Smooth muscle cell (in vitro differentiated cells): ENCODE data around the gene GALNT2. TPM values are rescaled to one million over a fixed set of nuclear protein-coding genes. Genes with fewer than 3 reads are reported as not detected.

Source experiments
- DNase-seq: peaks from one replicate; lab custom pipeline; 2025; ENCODE audit not compliant: unreplicated experiment; lab: John Stamatoyannopoulos, UW
- H2AFZ ChIP-seq: fragments of 200-600 bp; sonication (generic); 2 replicates; pipeline ENCODE4 v1.6.0; 2016; ENCODE audit warnings: antibody characterized with exemption, low read depth, mild to moderate bottlenecking
- H3F3A ChIP-seq: fragments of 200-600 bp; sonication (generic); 2 replicates; pipeline ENCODE4 v1.6.0; 2017; ENCODE audit warnings: antibody characterized with exemption, low read depth
- H3K27ac ChIP-seq: fragments of 200-600 bp; sonication (generic); 2 replicates; pipeline ENCODE4 v1.5.1; 2016; ENCODE audit warnings: low read depth, mild to moderate bottlenecking
- H3K27me3 ChIP-seq: fragments of 200-600 bp; sonication (generic); 2 replicates; pipeline ENCODE4 v1.6.1; 2016; ENCODE audit warnings: low read depth, mild to moderate bottlenecking
- H3K36me3 ChIP-seq: fragments of 200-600 bp; sonication (generic); 2 replicates; pipeline ENCODE4 v1.5.1; 2016; ENCODE audit warnings: low read depth
- H3K4me1 ChIP-seq: fragments of 200-600 bp; sonication (generic); 2 replicates; pipeline ENCODE4 v1.5.1; 2016; ENCODE audit warnings: low read depth
- H3K4me2 ChIP-seq: fragments of 200-600 bp; sonication (generic); 2 replicates; pipeline ENCODE4 v1.6.0; 2016; ENCODE audit warnings: mild to moderate bottlenecking
- H3K4me3 ChIP-seq: fragments of 200-600 bp; sonication (generic); 2 replicates; pipeline ENCODE4 v1.5.1; 2016; ENCODE audit warnings: mild to moderate bottlenecking
- H3K79me2 ChIP-seq: fragments of 200-600 bp; sonication (generic); 2 replicates; pipeline ENCODE4 v1.6.0; 2016; ENCODE audit warnings: low read depth, mild to moderate bottlenecking
- H3K9ac ChIP-seq: fragments of 200-600 bp; sonication (generic); 2 replicates; pipeline ENCODE4 v1.6.0; 2016; ENCODE audit warnings: low read depth
- H3K9me3 ChIP-seq: fragments of 200-600 bp; sonication (generic); replicated peaks from 2 replicates; pipeline ENCODE4 v1.5.1; 2016; ENCODE audit warnings: low read depth
- H4K20me1 ChIP-seq: fragments of 200-600 bp; sonication (generic); 2 replicates; pipeline ENCODE4 v1.6.0; 2016; ENCODE audit warnings: low read depth
- CTCF ChIP-seq: fragments of 200-600 bp; sonication (generic); IDR thresholded peaks from 2 replicates; pipeline ENCODE4 v1.5.1; 2017; ENCODE audit warnings: borderline replicate concordance, mild to moderate bottlenecking, antibody characterized with exemption; ENCODE audit not compliant: insufficient read depth, poor library complexity, severe bottlenecking
- WGBS: methylation state at CpG from one replicate; pipeline ENCODE4 v1.1.7; 2016; ENCODE audit warnings: low lambda C conversion rate; 5-methylcytosine and 5-hydroxymethylcytosine counted together
- polyA plus RNA-seq: library from polyadenylated mRNA; unstranded; fragments of >200 nt; fragmentation: Nextera tagmentation; extraction: Ambion mirVana; gene quantifications from 2 replicates; pipeline ENCODE4 v1.2.1, GENCODE V29; 2016
- total RNA-seq: library from RNA; depleted of rRNA; stranded (reverse); fragments of >200 nt; gene quantifications from 2 replicates; pipeline ENCODE4 v1.2.3, GENCODE V29; 2014

The GALNT2 gene
- total and polyA plus RNA-seq, 2 experiments from 2014 or later = 76.4 to 152 TPM

- no peak for TF ChIP-seq CTCF
- DNase-seq = no peak
- no peaks in the 10 kb centered on the region for H3K36me3 ChIP-seq
- WGBS = 23% methylated on average over 4 of the region's 4 CpGs
- H3F3A ChIP-seq = peaks cover 26% of the 10 kb centered on the region
- no peaks in the 10 kb centered on the region for H3K27me3 ChIP-seq
- H3K9me3 ChIP-seq = no peaks in the 10 kb centered on the region
- no peak overlapping the region for H3K4me3 ChIP-seq
- peak overlapping the region; percentile 1 for H3K9ac ChIP-seq
- peaks cover 81% of the 10 kb centered on the region for H4K20me1 ChIP-seq
- H3K27ac ChIP-seq = peak overlapping the region; percentile 68
- H3K4me2 ChIP-seq = peak overlapping the region; percentile 44
- H3K79me2 ChIP-seq = peaks cover 49% of the 10 kb centered on the region
- peaks cover 39% of the 10 kb centered on the region for H3K4me1 ChIP-seq
- no peak overlapping the region for H2AFZ ChIP-seq
These were observed 143.4 kb downstream of the GALNT2 start for GRCh38 chr1:230210326-230210980.

- TF ChIP-seq CTCF = no peak
- peak overlapping the region; percentile 68 for H3K27ac ChIP-seq
- H4K20me1 ChIP-seq = peaks cover 81% of the 10 kb centered on the region
- peaks cover 36% of the 10 kb centered on the region for H3K4me1 ChIP-seq
- H2AFZ ChIP-seq = no peak overlapping the region
- H3K9me3 ChIP-seq = no peaks in the 10 kb centered on the region
- no peak for DNase-seq
- H3K9ac ChIP-seq = no peak overlapping the region
- peak overlapping the region; percentile 44 for H3K4me2 ChIP-seq
- peaks cover 23% of the 10 kb centered on the region for H3F3A ChIP-seq
- peaks cover 49% of the 10 kb centered on the region for H3K79me2 ChIP-seq
- no peaks in the 10 kb centered on the region for H3K27me3 ChIP-seq
- no peaks in the 10 kb centered on the region for H3K36me3 ChIP-seq
- H3K4me3 ChIP-seq = no peak overlapping the region
- 75% methylated on average over 13 of the region's 13 CpGs for WGBS
These were observed 143.9 kb downstream of the GALNT2 start for GRCh38 chr1:230210981-230211336.

GRCh38 chr1:230211436-230212145, 144.6 kb downstream of the GALNT2 start:
- Histone ChIP-seq H4K20me1 (peaks cover 81% of the 10 kb centered on the region), H3K4me3 (no peak overlapping the region), H3K79me2 (peaks cover 49% of the 10 kb centered on the region), H3K9me3 (no peaks in the 10 kb centered on the region), H3K36me3 (no peaks in the 10 kb centered on the region), H3K27ac (no peak overlapping the region), H3K9ac (no peak overlapping the region), H3K4me2 (no peak overlapping the region), H3K4me1 (peaks cover 30% of the 10 kb centered on the region), H2AFZ (no peak overlapping the region), H3F3A (peaks cover 17% of the 10 kb centered on the region), H3K27me3 (no peaks in the 10 kb centered on the region)
- no peak for DNase-seq
- 93% methylated on average over 8 of the region's 8 CpGs for WGBS
- no peak for TF ChIP-seq CTCF
